HG02840 (cell line): ENCODE measurements around the gene STRBP.
"Not testable (repeated sequence)": the region's sequence is repeated elsewhere in the genome, so short reads cannot be mapped to it uniquely, and the experiment has no call there.

Experiments used
- ATAC-seq: cut with Tn5 transposase; IDR thresholded peaks from one replicate; pipeline ENCODE4 v1.9.1; 2021; ENCODE audit warnings: mild to moderate bottlenecking, moderate library complexity, moderate number of reproducible peaks; ENCODE audit not compliant: unreplicated experiment, low FRiP score

STRBP gene

GRCh38 chr9:123251741-123252140, 16.6 kb downstream of the STRBP start:
- no peak for ATAC-seq

- ATAC-seq, result no peak
These were observed 17.1 kb downstream of the STRBP start for GRCh38 chr9:123251324-123251723.

- no peak for ATAC-seq
These were observed 17.9 kb downstream of the STRBP start for GRCh38 chr9:123250504-123250903.

- not testable (repeated sequence) for ATAC-seq
These were observed 19.2 kb downstream of the STRBP start for GRCh38 chr9:123249162-123249561.

- no peak for ATAC-seq
These were observed 19.8 kb downstream of the STRBP start for GRCh38 chr9:123248630-123249029.

GRCh38 chr9:123246534-123246933, 21.9 kb downstream of the STRBP start:
- ATAC-seq, result no peak

GRCh38 chr9:123239726-123240125, 28.7 kb downstream of the STRBP start:
- ATAC-seq, result no peak

- peak; percentile 55 for ATAC-seq
These were observed 30.0 kb downstream of the STRBP start for GRCh38 chr9:123238365-123238764.

- no peak for ATAC-seq
These were observed 31.2 kb downstream of the STRBP start for GRCh38 chr9:123237220-123237619.

- ATAC-seq, result no peak
These were observed 32.9 kb downstream of the STRBP start for GRCh38 chr9:123235448-123235847.

GRCh38 chr9:123234853-123235252, 33.5 kb downstream of the STRBP start:
- no peak for ATAC-seq

GRCh38 chr9:123232332-123232731, 36.1 kb downstream of the STRBP start:
- no peak for ATAC-seq

- ATAC-seq, result no peak
These were observed 37.0 kb downstream of the STRBP start for GRCh38 chr9:123231421-123231820.

- no peak for ATAC-seq
These were observed 39.4 kb downstream of the STRBP start for GRCh38 chr9:123228967-123229366.

- ATAC-seq, result no peak
These were observed 42.4 kb downstream of the STRBP start for GRCh38 chr9:123225995-123226394.

GRCh38 chr9:123225374-123225813, 43.0 kb downstream of the STRBP start:
- ATAC-seq, result peak; percentile 90

GRCh38 chr9:123220127-123220526, 48.3 kb downstream of the STRBP start:
- no peak for ATAC-seq

GRCh38 chr9:123218831-123219230, 49.6 kb downstream of the STRBP start:
- ATAC-seq, result no peak

- no peak for ATAC-seq
These were observed 51.2 kb downstream of the STRBP start for GRCh38 chr9:123217128-123217654.

- no peak for ATAC-seq
These were observed 52.1 kb downstream of the STRBP start for GRCh38 chr9:123216251-123216797.

- ATAC-seq, result no peak
These were observed 57.3 kb downstream of the STRBP start for GRCh38 chr9:123211081-123211480.

- no peak for ATAC-seq
These were observed 59.7 kb downstream of the STRBP start for GRCh38 chr9:123208626-123209174.
